HG03520 (cell line): ENCODE data around the gene SLC8A3.

Experiments
- ATAC-seq: cut with Tn5 transposase; IDR thresholded peaks from one replicate; pipeline ENCODE4 v1.9.1; 2021; ENCODE audit warnings: mild to moderate bottlenecking, moderate library complexity; ENCODE audit not compliant: unreplicated experiment

The SLC8A3 gene

GRCh38 chr14:70002589-70003346, 186.0 kb downstream of the SLC8A3 start:
- no peak for ATAC-seq

GRCh38 chr14:70000601-70001000, 188.2 kb downstream of the SLC8A3 start:
- ATAC-seq = no peak

- ATAC-seq = no peak
These were observed 189.5 kb downstream of the SLC8A3 start for GRCh38 chr14:69999261-69999674.

- no peak for ATAC-seq
These were observed 190.9 kb downstream of the SLC8A3 start for GRCh38 chr14:69997849-69998248.

- no peak for ATAC-seq
These were observed 192.5 kb downstream of the SLC8A3 start for GRCh38 chr14:69996216-69996615.
